Upper lobe of right lung (tissue), 1 donor: Measurements from ENCODE around the gene P4HA1. TPM values are rescaled to one million over a fixed set of nuclear protein-coding genes. Genes with fewer than 3 reads are reported as not detected.

ENCODE experiments used
- ATAC-seq: fragments of 200-7000 bp; cut with Tn5 transposase; one replicate; pipeline ENCODE4 v1.9.1; 2020; ENCODE audit warnings: mild to moderate bottlenecking, moderate library complexity
- DNase-seq: peaks from one replicate; pipeline ENCODE4 v3.0.0-alpha.2; 2020
- H3K27ac ChIP-seq: fragments of 200-600 bp; one replicate; pipeline ENCODE4 v1.8.0; 2022
- H3K27me3 ChIP-seq: fragments of 200-600 bp; one replicate; pipeline ENCODE4 v1.8.0; 2022; ENCODE audit warnings: mild to moderate bottlenecking
- H3K36me3 ChIP-seq: fragments of 200-600 bp; one replicate; pipeline ENCODE4 v1.8.0; 2022
- H3K4me1 ChIP-seq: fragments of 200-600 bp; one replicate; pipeline ENCODE4 v1.8.0; 2022
- H3K4me3 ChIP-seq: fragments of 200-600 bp; one replicate; pipeline ENCODE4 v1.8.0; 2022; ENCODE audit warnings: mild to moderate bottlenecking
- H3K9me3 ChIP-seq: fragments of 200-600 bp; one replicate; pipeline ENCODE4 v1.8.0; 2022
- intact Hi-C: fragments of 100-400 bp; cut with DNase I; formaldehyde crosslinking; loops from one replicate; pipeline ENCODE4 v1.11.0; 2022
- total RNA-seq: library from RNA; stranded (reverse); fragmentation: NEBNext Ultra II Directional; extraction: Animal tissue kit (Norgen Biotek cat#: 25700); gene quantifications from one replicate; pipeline ENCODE4 v1.2.1, GENCODE V29; 2021
- TF ChIP-seq, protein P1 (sequence below): fragments of 200-600 bp; IDR thresholded peaks from one replicate; pipeline ENCODE4 v1.8.0; 2022; ENCODE audit warnings: antibody characterized with exemption
- donor health status: DM: no; HTN: yes; CAD: no; lungs with severe emphysema.

Gene P4HA1
- total RNA-seq, 1 donor from 2014 or later = 51.8 TPM

DNA sequence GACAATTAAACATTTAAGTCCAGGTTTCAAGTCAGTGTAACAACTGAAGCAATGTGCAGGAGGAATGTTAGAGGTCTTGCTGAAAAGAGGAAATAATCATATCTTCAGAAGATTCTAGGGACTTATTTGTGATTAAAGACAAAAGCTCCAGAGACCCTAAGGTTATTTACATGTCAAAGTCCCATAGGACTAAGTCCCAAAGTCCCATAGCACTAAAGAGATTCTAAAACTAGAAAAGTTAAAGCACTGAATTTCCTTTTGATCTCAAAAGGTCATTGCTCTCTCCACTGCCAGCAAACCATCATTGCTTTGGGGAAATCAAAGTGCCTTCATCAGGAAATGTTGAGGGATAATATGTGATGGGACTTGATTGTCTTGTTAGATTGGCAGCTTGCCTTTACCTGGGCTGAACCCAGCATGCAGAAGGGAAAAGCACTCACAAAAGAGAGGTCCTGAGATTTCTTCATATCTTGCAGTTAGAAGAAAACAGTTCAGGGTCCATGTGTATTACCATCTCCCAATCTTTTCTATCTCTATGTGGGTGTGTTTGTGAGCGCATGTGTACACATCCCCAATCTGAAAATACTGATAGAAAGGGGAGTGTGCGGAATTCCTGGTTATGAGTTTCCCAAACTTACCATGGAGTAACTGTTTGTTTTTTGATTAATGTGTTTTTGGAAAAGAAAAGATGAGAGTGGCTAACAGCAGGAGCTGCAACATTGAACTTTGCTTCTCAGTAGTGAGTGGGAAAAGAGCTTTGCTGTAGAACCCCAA, 35.4 kb upstream of the P4HA1 start:
- no peak overlapping the region for H3K27ac ChIP-seq
- H3K4me1 ChIP-seq = no peaks in the 10 kb centered on the region
- ATAC-seq (no peak), DNase-seq (no peak)
- no peaks in the 10 kb centered on the region for H3K27me3 ChIP-seq
- no peak overlapping the region for H3K4me3 ChIP-seq
- TF ChIP-seq, protein P1, sequence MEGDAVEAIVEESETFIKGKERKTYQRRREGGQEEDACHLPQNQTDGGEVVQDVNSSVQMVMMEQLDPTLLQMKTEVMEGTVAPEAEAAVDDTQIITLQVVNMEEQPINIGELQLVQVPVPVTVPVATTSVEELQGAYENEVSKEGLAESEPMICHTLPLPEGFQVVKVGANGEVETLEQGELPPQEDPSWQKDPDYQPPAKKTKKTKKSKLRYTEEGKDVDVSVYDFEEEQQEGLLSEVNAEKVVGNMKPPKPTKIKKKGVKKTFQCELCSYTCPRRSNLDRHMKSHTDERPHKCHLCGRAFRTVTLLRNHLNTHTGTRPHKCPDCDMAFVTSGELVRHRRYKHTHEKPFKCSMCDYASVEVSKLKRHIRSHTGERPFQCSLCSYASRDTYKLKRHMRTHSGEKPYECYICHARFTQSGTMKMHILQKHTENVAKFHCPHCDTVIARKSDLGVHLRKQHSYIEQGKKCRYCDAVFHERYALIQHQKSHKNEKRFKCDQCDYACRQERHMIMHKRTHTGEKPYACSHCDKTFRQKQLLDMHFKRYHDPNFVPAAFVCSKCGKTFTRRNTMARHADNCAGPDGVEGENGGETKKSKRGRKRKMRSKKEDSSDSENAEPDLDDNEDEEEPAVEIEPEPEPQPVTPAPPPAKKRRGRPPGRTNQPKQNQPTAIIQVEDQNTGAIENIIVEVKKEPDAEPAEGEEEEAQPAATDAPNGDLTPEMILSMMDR = no peak
- no peaks in the 10 kb centered on the region for H3K9me3 ChIP-seq
- intact Hi-C loops = no loop called here
- H3K36me3 ChIP-seq = peaks cover 95% of the 10 kb centered on the region

DNA sequence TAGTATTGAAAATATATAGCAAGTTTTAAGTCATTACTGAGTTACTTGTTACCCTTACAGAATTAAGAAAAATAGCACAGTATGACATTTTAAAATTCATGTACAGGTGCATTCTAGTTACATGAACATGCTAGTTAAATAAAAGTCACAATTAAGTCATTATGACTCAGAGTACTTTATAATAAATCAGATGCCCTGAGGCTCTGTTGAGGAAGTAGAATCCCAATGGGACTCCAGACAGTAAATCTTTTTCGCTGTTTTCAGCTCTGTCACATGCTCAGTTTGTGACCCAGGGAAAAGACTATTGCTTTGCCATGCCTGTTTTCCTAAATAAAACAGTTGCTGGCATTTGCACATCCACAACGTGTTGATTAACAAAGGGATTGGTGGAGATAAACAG, 34.6 kb upstream of the P4HA1 start:
- Histone ChIP-seq H3K36me3 (peaks cover 95% of the 10 kb centered on the region), H3K4me1 (no peaks in the 10 kb centered on the region), H3K9me3 (no peaks in the 10 kb centered on the region), H3K27me3 (no peaks in the 10 kb centered on the region), H3K4me3 (no peak overlapping the region), H3K27ac (no peak overlapping the region)
- no peak for ATAC-seq
- DNase-seq = no peak
- TF ChIP-seq, protein P1 = no peak
- intact Hi-C loops = no loop called here

DNA sequence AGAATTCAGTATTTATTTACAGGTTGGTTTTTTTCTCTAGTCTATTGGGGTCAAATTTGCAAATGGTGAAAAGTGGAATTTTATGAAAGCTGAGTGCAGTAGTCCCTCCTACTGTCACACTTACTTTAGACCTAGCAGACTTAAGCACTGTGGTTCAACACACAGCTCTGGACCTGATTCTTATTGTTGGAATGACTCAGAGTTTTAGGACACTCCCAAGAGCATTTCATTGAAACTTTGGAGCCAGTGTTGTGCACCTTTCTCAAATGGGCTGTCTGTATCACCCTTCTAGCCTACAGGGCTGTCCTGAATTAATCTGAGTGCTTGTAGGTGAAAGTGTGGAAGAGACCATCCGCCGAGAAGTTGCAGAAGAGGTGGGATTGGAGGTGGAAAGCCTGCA, 29.7 kb upstream of the P4HA1 start:
- no peak overlapping the region for H3K4me3 ChIP-seq
- H3K36me3 ChIP-seq = peaks cover 78% of the 10 kb centered on the region
- no peaks in the 10 kb centered on the region for H3K4me1 ChIP-seq
- TF ChIP-seq, protein P1 = no peak
- no peaks in the 10 kb centered on the region for H3K9me3 ChIP-seq
- DNase-seq = no peak
- H3K27me3 ChIP-seq = no peaks in the 10 kb centered on the region
- no peak for ATAC-seq
- no peak overlapping the region for H3K27ac ChIP-seq
- intact Hi-C loops = no loop called here

DNA sequence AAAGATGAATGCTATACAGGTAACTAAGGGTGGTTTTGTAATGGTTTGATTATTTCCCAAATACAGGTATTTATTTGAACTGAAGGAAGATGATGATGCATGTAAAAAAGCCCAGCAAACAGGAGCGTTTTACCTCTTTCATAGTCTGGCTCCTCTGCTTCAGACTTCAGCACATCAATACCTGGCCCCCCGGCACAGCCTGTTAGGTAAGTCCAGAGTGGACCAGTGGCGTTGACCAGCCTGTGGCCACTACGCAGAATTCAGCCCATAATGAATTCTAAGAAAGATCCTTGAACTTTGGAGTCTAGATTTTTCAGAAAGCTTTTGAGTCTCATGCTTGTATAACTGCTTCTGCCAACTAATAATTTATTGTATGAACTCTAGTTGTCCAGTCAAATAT, 23.3 kb upstream of the P4HA1 start:
- TF ChIP-seq, protein P1 = no peak
- peaks cover 23% of the 10 kb centered on the region for H3K36me3 ChIP-seq
- no peak overlapping the region for H3K4me3 ChIP-seq
- intact Hi-C loops = no loop called here
- no peaks in the 10 kb centered on the region for H3K27me3 ChIP-seq
- DNase-seq (no peak), ATAC-seq (no peak)
- no peaks in the 10 kb centered on the region for H3K9me3 ChIP-seq
- H3K4me1 ChIP-seq = no peaks in the 10 kb centered on the region
- H3K27ac ChIP-seq = no peak overlapping the region

DNA sequence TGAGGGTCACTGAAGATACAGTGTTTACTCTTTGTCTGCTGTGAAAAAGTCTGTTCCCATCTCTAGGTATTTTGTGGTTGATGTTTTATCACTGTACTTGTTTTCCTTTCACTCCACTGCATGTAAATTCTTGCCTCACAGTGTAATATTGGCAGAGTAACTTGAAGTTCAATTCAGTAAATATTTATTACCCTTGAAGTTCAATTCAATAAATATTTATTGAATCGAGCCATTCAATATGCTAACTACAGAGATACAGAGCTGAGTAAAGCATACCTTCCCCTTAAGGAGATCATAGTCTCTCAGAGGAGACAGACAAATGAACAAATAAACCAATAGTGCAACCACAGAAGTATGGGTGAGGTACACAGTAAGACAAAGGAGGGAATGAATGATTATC, 22.8 kb upstream of the P4HA1 start:
- peaks cover 18% of the 10 kb centered on the region for H3K36me3 ChIP-seq
- intact Hi-C loops = no loop called here
- TF ChIP-seq, protein P1 = no peak
- DNase-seq = no peak
- no peak overlapping the region for H3K27ac ChIP-seq
- H3K9me3 ChIP-seq = no peaks in the 10 kb centered on the region
- no peak overlapping the region for H3K4me3 ChIP-seq
- H3K27me3 ChIP-seq = no peaks in the 10 kb centered on the region
- no peaks in the 10 kb centered on the region for H3K4me1 ChIP-seq
- ATAC-seq = no peak
